ENCODE measurements around the gene BEST3.
A peak's percentile ranks its signal among the peaks of the same experiment; 100 is the strongest.

BEST3 gene

GRCh38 chr12:69689638-69690037, 9.5 kb downstream of the BEST3 start:
- CTCF ChIA-PET, result no interaction called here
- no peak for TF ChIP-seq CTCF (IDR thresholded peaks at IDR 0.05; ENCODE audit: insufficient read depth, low read length, missing control alignments)
- no peak overlapping the region for H3K4me3 ChIP-seq (ENCODE audit: low read depth, low read length)
- no peak for DNase-seq (ENCODE audit: low read depth, low spot score)
- POLR2A ChIA-PET, result no interaction called here

GRCh38 chr12:69688471-69689427, 10.4 kb downstream of the BEST3 start:
- ChIA-PET CTCF (no interaction called here), POLR2A (no interaction called here)
- peak; percentile 74 for DNase-seq (ENCODE audit: low read depth, low spot score)
- no peak overlapping the region for H3K4me3 ChIP-seq (ENCODE audit: low read depth, low read length)
- TF ChIP-seq CTCF (IDR thresholded peaks at IDR 0.05; ENCODE audit: insufficient read depth, low read length, missing control alignments), result no peak

- no peak for TF ChIP-seq CTCF (IDR thresholded peaks at IDR 0.05; ENCODE audit: insufficient read depth, low read length, missing control alignments)
- DNase-seq (ENCODE audit: low read depth, low spot score), result no peak
- CTCF ChIA-PET, result no interaction called here
- no peak overlapping the region for H3K4me3 ChIP-seq (ENCODE audit: low read depth, low read length)
- POLR2A ChIA-PET, result no interaction called here
These were observed 11.1 kb downstream of the BEST3 start for GRCh38 chr12:69688021-69688420.

GRCh38 chr12:69687390-69687789, 11.7 kb downstream of the BEST3 start:
- ChIA-PET CTCF (interaction anchor here (1.2 kb wide), 1 partner anchor 14 kb away, joined by 3 read pairs; no protein-coding TSS in a partner anchor), POLR2A (no interaction called here)
- H3K4me3 ChIP-seq (ENCODE audit: low read depth, low read length), result no peak overlapping the region
- DNase-seq (ENCODE audit: low read depth, low spot score), result no peak
- no peak for TF ChIP-seq CTCF (IDR thresholded peaks at IDR 0.05; ENCODE audit: insufficient read depth, low read length, missing control alignments)

- ChIA-PET CTCF (interaction anchor here (1.2 kb wide), 1 partner anchor 13 kb away, joined by 3 read pairs; no protein-coding TSS in a partner anchor), POLR2A (no interaction called here)
- no peak overlapping the region for H3K4me3 ChIP-seq (ENCODE audit: low read depth, low read length)
- DNase-seq (ENCODE audit: low read depth, low spot score), result no peak
- no peak for TF ChIP-seq CTCF (IDR thresholded peaks at IDR 0.05; ENCODE audit: insufficient read depth, low read length, missing control alignments)
These were observed 12.4 kb downstream of the BEST3 start for GRCh38 chr12:69686731-69687130.

GRCh38 chr12:69685810-69686209, 13.3 kb downstream of the BEST3 start:
- no peak for TF ChIP-seq CTCF (IDR thresholded peaks at IDR 0.05; ENCODE audit: insufficient read depth, low read length, missing control alignments)
- H3K4me3 ChIP-seq (ENCODE audit: low read depth, low read length), result no peak overlapping the region
- peak; percentile 12 for DNase-seq (ENCODE audit: low read depth, low spot score)
- POLR2A ChIA-PET, result no interaction called here
- CTCF ChIA-PET, result interaction anchor here (0.9 kb wide), 1 partner anchor 30 kb away, joined by 3 read pairs; no protein-coding TSS in a partner anchor
